HEK293 (cell line): ENCODE data around the gene VRK1.

Experiments used
- CTCF ChIA-PET: fragments of 350-600 bp; formaldehyde crosslinking; extraction: SDS; loops from one replicate; lab custom pipeline; 2021; ENCODE audit warnings: antibody characterized with exemption; lab: Yijun Ruan, JAX
- POLR2A ChIA-PET: fragments of 300-600 bp; formaldehyde crosslinking; extraction: SDS; loops from one replicate; lab custom pipeline; 2020; ENCODE audit warnings: antibody characterized with exemption, inconsistent platforms; lab: Yijun Ruan, JAX
- H3K27ac ChIP-seq: fragments of 200-500 bp; sonication (Bioruptor generic); 2 replicates; pipeline ENCODE4 v1.5.1; 2014; ENCODE audit warnings: low read depth, low read length, control low read depth, inconsistent platforms; ENCODE audit errors: extremely low read depth
- H3K36me3 ChIP-seq, 2 experiments: fragments of 200-500 bp in 1 of 2; sonication (Bioruptor generic) in 1 of 2; 1 replicate in 1 of 2; 2 replicates in 1 of 2; pipeline ENCODE4 v1.5.1; 2014 to 2017; ENCODE audit warnings: inconsistent platforms in 2 of 2, low read length in 2 of 2; ENCODE audit not compliant: control insufficient read depth in 2 of 2, insufficient read depth in 1 of 2
- H3K4me1 ChIP-seq: fragments of 200-500 bp; sonication (Bioruptor generic); 2 replicates; pipeline ENCODE4 v1.5.1; 2014; ENCODE audit warnings: mild to moderate bottlenecking, low read length, inconsistent platforms; ENCODE audit not compliant: control insufficient read depth, insufficient read depth
- H3K4me3 ChIP-seq: 2 replicates; pipeline ENCODE4 v1.5.1; 2011; ENCODE audit warnings: low read depth, mild to moderate bottlenecking, control low read depth, low read length, moderate library complexity
- H3K9me3 ChIP-seq: fragments of 200-500 bp; sonication (Bioruptor generic); 2 replicates; pipeline ENCODE4 v1.5.1; 2014; ENCODE audit warnings: low read depth, low read length, inconsistent platforms; ENCODE audit not compliant: control insufficient read depth, insufficient read depth
- AEBP2 ChIP-seq: fragments of 450-650 bp; formaldehyde crosslinking; IDR thresholded peaks from 2 replicates; pipeline ENCODE4 v1.5.1; 2016; ENCODE audit warnings: missing biosample characterization, missing genetic modification characterization, borderline replicate concordance
- BCL6B ChIP-seq: fragments of 450-650 bp; formaldehyde crosslinking; IDR thresholded peaks from 2 replicates; pipeline ENCODE4 v1.5.1; 2017; ENCODE audit warnings: missing biosample characterization, missing genetic modification characterization
- EGR2 ChIP-seq: fragments of 450-650 bp; formaldehyde crosslinking; IDR thresholded peaks from 2 replicates; pipeline ENCODE4 v1.5.1; 2016; ENCODE audit warnings: low read depth, missing biosample characterization, missing genetic modification characterization
- GFI1B ChIP-seq: fragments of 450-650 bp; formaldehyde crosslinking; IDR thresholded peaks from 2 replicates; pipeline ENCODE4 v1.5.1; 2016; ENCODE audit warnings: missing biosample characterization, missing genetic modification characterization
- SALL2 ChIP-seq: fragments of 450-650 bp; formaldehyde crosslinking; IDR thresholded peaks from 2 replicates; pipeline ENCODE4 v1.5.0; 2017; ENCODE audit warnings: missing biosample characterization, mild to moderate bottlenecking, missing genetic modification characterization, borderline replicate concordance
- SCRT2 ChIP-seq: fragments of 450-650 bp; formaldehyde crosslinking; IDR thresholded peaks from 2 replicates; pipeline ENCODE4 v1.5.1; 2016; ENCODE audit warnings: missing biosample characterization, missing genetic modification characterization
- TRIM28 ChIP-seq: IDR thresholded peaks from 2 replicates; pipeline ENCODE4 v1.6.1; 2011; ENCODE audit warnings: low read length, control low read depth, borderline replicate concordance
- WT1 ChIP-seq: fragments of 450-650 bp; formaldehyde crosslinking; IDR thresholded peaks from 2 replicates; pipeline ENCODE4 v1.5.1; 2016; ENCODE audit warnings: missing biosample characterization, missing genetic modification characterization
- ZFHX2 ChIP-seq: fragments of 450-650 bp; formaldehyde crosslinking; conservative IDR thresholded peaks from 2 replicates; pipeline ENCODE4 v1.5.1; 2016; ENCODE audit warnings: missing biosample characterization, missing genetic modification characterization
- ZFP3 ChIP-seq: fragments of 450-650 bp; formaldehyde crosslinking; IDR thresholded peaks from 2 replicates; pipeline ENCODE4 v1.5.1; 2016; ENCODE audit warnings: low read depth, missing biosample characterization, missing genetic modification characterization
- ZFP69B ChIP-seq: fragments of 450-650 bp; formaldehyde crosslinking; IDR thresholded peaks from 2 replicates; pipeline ENCODE4 v1.5.1; 2016; ENCODE audit warnings: missing biosample characterization, missing genetic modification characterization
- ZNF16 ChIP-seq: fragments of 450-650 bp; formaldehyde crosslinking; IDR thresholded peaks from 2 replicates; pipeline ENCODE4 v1.5.1; 2016; ENCODE audit warnings: low read depth, missing biosample characterization, missing genetic modification characterization
- ZNF175 ChIP-seq: fragments of 450-650 bp; formaldehyde crosslinking; IDR thresholded peaks from 2 replicates; pipeline ENCODE4 v1.5.1; 2016; ENCODE audit warnings: missing biosample characterization, missing genetic modification characterization
- ZNF184 ChIP-seq: fragments of 450-650 bp; IDR thresholded peaks from 2 replicates; pipeline ENCODE4 v1.5.1; 2018; ENCODE audit warnings: missing biosample characterization, mild to moderate bottlenecking, missing genetic modification characterization
- ZNF202 ChIP-seq: fragments of 450-650 bp; formaldehyde crosslinking; IDR thresholded peaks from 2 replicates; pipeline ENCODE4 v1.5.1; 2016; ENCODE audit warnings: missing biosample characterization, missing genetic modification characterization, borderline replicate concordance
- ZNF529 ChIP-seq: fragments of 450-650 bp; formaldehyde crosslinking; IDR thresholded peaks from 2 replicates; pipeline ENCODE4 v1.5.1; 2017; ENCODE audit warnings: missing genetic modification characterization, missing biosample characterization; ENCODE audit not compliant: insufficient replicate concordance
- ZNF548 ChIP-seq: fragments of 450-650 bp; formaldehyde crosslinking; IDR thresholded peaks from 2 replicates; pipeline ENCODE4 v1.5.1; 2016; ENCODE audit warnings: missing biosample characterization, missing genetic modification characterization
- ZNF585B ChIP-seq: fragments of 450-650 bp; formaldehyde crosslinking; IDR thresholded peaks from 2 replicates; pipeline ENCODE4 v1.5.1; 2016; ENCODE audit warnings: missing biosample characterization, missing genetic modification characterization
- ZNF623 ChIP-seq: fragments of 450-650 bp; formaldehyde crosslinking; IDR thresholded peaks from 2 replicates; pipeline ENCODE4 v1.5.1; 2016; ENCODE audit warnings: missing biosample characterization, missing genetic modification characterization
- ZNF639 ChIP-seq: fragments of 450-650 bp; formaldehyde crosslinking; IDR thresholded peaks from 2 replicates; pipeline ENCODE4 v1.5.1; 2016; ENCODE audit warnings: missing biosample characterization, missing genetic modification characterization
- ZNF658 ChIP-seq: fragments of 450-650 bp; formaldehyde crosslinking; IDR thresholded peaks from 2 replicates; pipeline ENCODE4; 2016; ENCODE audit warnings: missing biosample characterization, missing genetic modification characterization
- ZNF76 ChIP-seq: fragments of 450-650 bp; formaldehyde crosslinking; IDR thresholded peaks from 2 replicates; pipeline ENCODE4; 2016; ENCODE audit warnings: low read depth, missing biosample characterization, missing genetic modification characterization, borderline replicate concordance
- ZNF792 ChIP-seq: fragments of 450-650 bp; formaldehyde crosslinking; IDR thresholded peaks from 2 replicates; pipeline ENCODE4 v1.5.1; 2016; ENCODE audit warnings: missing biosample characterization, missing genetic modification characterization
- TF ChIP-seq, protein P1 (sequence below): fragments of 450-650 bp; formaldehyde crosslinking; IDR thresholded peaks from 2 replicates; pipeline ENCODE4 v1.5.1; 2016; ENCODE audit warnings: missing biosample characterization, missing genetic modification characterization

VRK1 gene

GRCh38 chr14:96847451-96847850 lies 50.3 kb downstream of the VRK1 start:
- Histone ChIP-seq H3K4me1 (no peaks in the 10 kb centered on the region), H3K9me3 (no peaks in the 10 kb centered on the region), H3K4me3 (no peak overlapping the region), H3K36me3 (peaks cover 4 to 36% of the 10 kb centered on the region in 2 experiments; a peak in 2 of 3 replicates), H3K27ac (no peak overlapping the region)
- ChIA-PET CTCF (interaction anchor here (0.6 to 1.1 kb wide), 2 partner anchors 9 to 107 kb away, joined by 3 to 4 read pairs; no protein-coding TSS in a partner anchor), POLR2A (no interaction called here)
- TF ChIP-seq SCRT2 (tag by site-specific recombination) = no peak
- peak; percentile 71 for TF ChIP-seq ZFHX2 (tag by site-specific recombination)
- peak; percentile 47 for TF ChIP-seq EGR2 (tag by site-specific recombination)

GRCh38 chr14:96848011-96848410 lies 50.8 kb downstream of the VRK1 start:
- Histone ChIP-seq H3K36me3 (peaks cover 4 to 35% of the 10 kb centered on the region in 2 experiments; a peak in 2 of 3 replicates), H3K27ac (no peak overlapping the region), H3K9me3 (no peaks in the 10 kb centered on the region)
- POLR2A ChIA-PET = no interaction called here
- CTCF ChIA-PET = interaction anchor here (0.8 to 1.1 kb wide), 2 partner anchors 9 to 107 kb away, joined by 3 read pairs; no protein-coding TSS in a partner anchor
- TF ChIP-seq WT1 (tag by site-specific recombination) = no peak
- TF ChIP-seq ZNF202 (tag by site-specific recombination) = no peak
- no peak for TF ChIP-seq ZNF529 (tag by site-specific recombination)
- TF ChIP-seq ZNF623 (tag by site-specific recombination) = no peak
- no peak for TF ChIP-seq TRIM28
- TF ChIP-seq ZNF792 (tag by site-specific recombination) = no peak
- TF ChIP-seq AEBP2 (tag by site-specific recombination) = no peak
- no peak for TF ChIP-seq ZNF658
- TF ChIP-seq BCL6B (tag by site-specific recombination) = no peak
- no peak for TF ChIP-seq ZNF639
- no peak for TF ChIP-seq ZNF548 (tag by site-specific recombination)
- TF ChIP-seq ZFP69B (tag by site-specific recombination) = no peak
- TF ChIP-seq ZNF175 (tag by site-specific recombination) = no peak
- TF ChIP-seq, all 188 proteins: peak for 0
- Histone ChIP-seq H3K4me3 (no peak overlapping the region), H3K4me1 (no peaks in the 10 kb centered on the region)

DNA sequence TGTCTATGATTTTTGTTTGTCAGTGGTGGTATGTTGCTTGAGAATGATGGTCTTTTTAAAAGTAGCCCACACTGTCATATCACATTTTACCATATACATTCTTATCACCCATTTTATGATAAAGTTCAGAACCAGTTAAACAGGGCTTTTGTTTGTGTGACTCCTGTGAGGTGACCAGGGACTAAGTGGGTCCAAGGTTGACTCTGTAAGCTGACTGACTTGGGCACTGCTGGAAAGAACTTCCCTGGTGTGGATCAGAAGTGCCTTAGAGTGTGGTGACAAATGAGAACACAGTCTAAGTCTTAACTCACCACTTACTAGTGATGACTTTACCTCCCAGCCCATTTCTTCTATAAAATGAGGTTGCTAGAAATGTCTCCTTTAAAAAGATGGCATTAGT lies 52.6 kb downstream of the VRK1 start:
- Histone ChIP-seq H3K4me3 (no peak overlapping the region), H3K9me3 (no peaks in the 10 kb centered on the region), H3K4me1 (no peaks in the 10 kb centered on the region), H3K27ac (no peak overlapping the region), H3K36me3 (peaks cover 15 to 42% of the 10 kb centered on the region in 2 experiments; a peak in 2 of 3 replicates)
- ChIA-PET CTCF (no interaction called here), POLR2A (no interaction called here)
- TF ChIP-seq ZNF184 (tag by site-specific recombination) (no peak), ZNF585B (no peak), SALL2 (no peak), BCL6B (tag by site-specific recombination) (no peak), ZFP3 (tag by site-specific recombination) (no peak), ZNF792 (tag by site-specific recombination) (no peak), ZNF76 (tag by site-specific recombination) (no peak), GFI1B (tag by site-specific recombination) (no peak), ZNF16 (no peak)
- TF ChIP-seq, protein P1, sequence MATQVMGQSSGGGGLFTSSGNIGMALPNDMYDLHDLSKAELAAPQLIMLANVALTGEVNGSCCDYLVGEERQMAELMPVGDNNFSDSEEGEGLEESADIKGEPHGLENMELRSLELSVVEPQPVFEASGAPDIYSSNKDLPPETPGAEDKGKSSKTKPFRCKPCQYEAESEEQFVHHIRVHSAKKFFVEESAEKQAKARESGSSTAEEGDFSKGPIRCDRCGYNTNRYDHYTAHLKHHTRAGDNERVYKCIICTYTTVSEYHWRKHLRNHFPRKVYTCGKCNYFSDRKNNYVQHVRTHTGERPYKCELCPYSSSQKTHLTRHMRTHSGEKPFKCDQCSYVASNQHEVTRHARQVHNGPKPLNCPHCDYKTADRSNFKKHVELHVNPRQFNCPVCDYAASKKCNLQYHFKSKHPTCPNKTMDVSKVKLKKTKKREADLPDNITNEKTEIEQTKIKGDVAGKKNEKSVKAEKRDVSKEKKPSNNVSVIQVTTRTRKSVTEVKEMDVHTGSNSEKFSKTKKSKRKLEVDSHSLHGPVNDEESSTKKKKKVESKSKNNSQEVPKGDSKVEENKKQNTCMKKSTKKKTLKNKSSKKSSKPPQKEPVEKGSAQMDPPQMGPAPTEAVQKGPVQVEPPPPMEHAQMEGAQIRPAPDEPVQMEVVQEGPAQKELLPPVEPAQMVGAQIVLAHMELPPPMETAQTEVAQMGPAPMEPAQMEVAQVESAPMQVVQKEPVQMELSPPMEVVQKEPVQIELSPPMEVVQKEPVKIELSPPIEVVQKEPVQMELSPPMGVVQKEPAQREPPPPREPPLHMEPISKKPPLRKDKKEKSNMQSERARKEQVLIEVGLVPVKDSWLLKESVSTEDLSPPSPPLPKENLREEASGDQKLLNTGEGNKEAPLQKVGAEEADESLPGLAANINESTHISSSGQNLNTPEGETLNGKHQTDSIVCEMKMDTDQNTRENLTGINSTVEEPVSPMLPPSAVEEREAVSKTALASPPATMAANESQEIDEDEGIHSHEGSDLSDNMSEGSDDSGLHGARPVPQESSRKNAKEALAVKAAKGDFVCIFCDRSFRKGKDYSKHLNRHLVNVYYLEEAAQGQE (tag by site-specific recombination) = no peak
